Body of pancreas (tissue), 4 donors: ENCODE measurements around the gene ATXN7L3B. TPM values are rescaled to one million over a fixed set of nuclear protein-coding genes. Genes with fewer than 3 reads are reported as not detected.
"Not testable (repeated sequence)": the region's sequence is repeated elsewhere in the genome, so short reads cannot be mapped to it uniquely, and the experiment has no call there.

ENCODE experiments used
- ATAC-seq: fragments of 150-250 bp; one replicate; pipeline ENCODE4 v1.9.1; 2016
- DNase-seq, 4 donors: peaks; one replicate each; pipeline ENCODE4 v3.0.0-alpha.2; 2019
- H3K27ac ChIP-seq, 4 donors: fragments of 200-600 bp; sonication (generic); 1 replicate in 3 of 4; 2 replicates in 1 of 4; pipeline versions ENCODE4 v1.5.1 to v1.6.1; 2016 to 2019; ENCODE audit warnings: mild to moderate bottlenecking in 1 of 4, mixed read lengths in 1 of 4, moderate library complexity in 1 of 4
- H3K27me3 ChIP-seq, 2 donors: fragments of 200-600 bp; sonication (generic); one replicate each; pipeline ENCODE4 v1.6.0; 2016; ENCODE audit warnings: mild to moderate bottlenecking in 1 of 2
- H3K36me3 ChIP-seq, 2 donors: fragments of 200-600 bp; sonication (generic); replicated peaks in 1 of 2; 2 replicates each; pipeline ENCODE4 v1.5.1; 2016; ENCODE audit warnings: low read depth in 2 of 2; ENCODE audit not compliant: insufficient read depth in 1 of 2
- H3K4me1 ChIP-seq: fragments of 200-600 bp; sonication (generic); one replicate; pipeline ENCODE4 v1.6.0; 2016
- H3K4me3 ChIP-seq, 2 donors: fragments of 200-600 bp; sonication (generic); 1 replicate in 1 of 2; 2 replicates in 1 of 2; pipeline ENCODE4 v1.5.1; 2016 to 2019
- H3K9me3 ChIP-seq, 3 donors: fragments of 200-600 bp; sonication (generic); 1 replicate in 2 of 3; 2 replicates in 1 of 3; pipeline ENCODE4 v1.5.1; 2016
- POLR2A ChIP-seq, 3 donors: fragments of 450-650 bp; IDR thresholded peaks; one replicate each; pipeline ENCODE4 v1.6.1; 2016; ENCODE audit warnings: antibody characterized with exemption in 3 of 3, mild to moderate bottlenecking in 2 of 3
- WGBS, 2 donors: methylation state at CpG; one replicate each; pipeline ENCODE4 v1.1.5; 2017; 5-methylcytosine and 5-hydroxymethylcytosine counted together
- intact Hi-C: fragments of 100-400 bp; cut with DNase I; formaldehyde crosslinking; loops from one replicate; pipeline ENCODE4 v1.15.1; 2023
- total RNA-seq, 2 donors: library from RNA; depleted of rRNA; stranded (reverse); fragments of >200 nt; gene quantifications; one replicate each; pipeline ENCODE4 v1.1.0, GENCODE V29; 2016
- TF ChIP-seq, protein P1 (sequence below), 7 experiments: fragments of 450-650 bp in 4 of 7; fragments of 200-600 bp in 3 of 7; sonication (generic) in 3 of 7; IDR thresholded peaks; one replicate each; pipeline ENCODE4 v1.5.1; 2016 to 2019; ENCODE audit warnings: antibody characterized with exemption in 7 of 7

ATXN7L3B gene
- total RNA-seq, 2 donors from 2014 or later: 16.8 to 17.4 TPM

DNA sequence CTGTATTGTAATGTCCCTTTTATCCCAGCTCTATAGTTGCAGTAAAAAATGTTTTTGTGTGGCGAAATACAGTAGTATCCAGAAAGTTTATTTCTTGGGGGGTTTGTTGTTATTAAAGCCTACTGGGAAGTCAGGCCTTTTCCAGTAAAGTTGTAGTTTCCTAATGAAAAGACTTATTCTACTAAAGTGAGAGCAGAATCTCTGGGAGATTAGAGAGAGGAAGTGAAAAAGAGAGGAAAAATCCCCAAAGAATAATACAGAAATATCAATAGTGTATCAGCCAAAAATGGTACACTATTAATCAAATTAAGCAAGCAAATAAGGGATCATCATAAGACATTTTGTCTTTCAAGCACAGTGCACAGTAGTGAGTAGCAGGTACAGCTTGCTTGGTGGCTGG, 46.3 kb upstream of the ATXN7L3B start:
- 45 to 46% methylated on average over 1 of the region's 1 CpG for WGBS, 2 donors
- H3K9me3 ChIP-seq: no peaks in the 10 kb centered on the region
- no peak for TF ChIP-seq POLR2A (IDR thresholded peaks at IDR 0.05)
- TF ChIP-seq, protein P1, sequence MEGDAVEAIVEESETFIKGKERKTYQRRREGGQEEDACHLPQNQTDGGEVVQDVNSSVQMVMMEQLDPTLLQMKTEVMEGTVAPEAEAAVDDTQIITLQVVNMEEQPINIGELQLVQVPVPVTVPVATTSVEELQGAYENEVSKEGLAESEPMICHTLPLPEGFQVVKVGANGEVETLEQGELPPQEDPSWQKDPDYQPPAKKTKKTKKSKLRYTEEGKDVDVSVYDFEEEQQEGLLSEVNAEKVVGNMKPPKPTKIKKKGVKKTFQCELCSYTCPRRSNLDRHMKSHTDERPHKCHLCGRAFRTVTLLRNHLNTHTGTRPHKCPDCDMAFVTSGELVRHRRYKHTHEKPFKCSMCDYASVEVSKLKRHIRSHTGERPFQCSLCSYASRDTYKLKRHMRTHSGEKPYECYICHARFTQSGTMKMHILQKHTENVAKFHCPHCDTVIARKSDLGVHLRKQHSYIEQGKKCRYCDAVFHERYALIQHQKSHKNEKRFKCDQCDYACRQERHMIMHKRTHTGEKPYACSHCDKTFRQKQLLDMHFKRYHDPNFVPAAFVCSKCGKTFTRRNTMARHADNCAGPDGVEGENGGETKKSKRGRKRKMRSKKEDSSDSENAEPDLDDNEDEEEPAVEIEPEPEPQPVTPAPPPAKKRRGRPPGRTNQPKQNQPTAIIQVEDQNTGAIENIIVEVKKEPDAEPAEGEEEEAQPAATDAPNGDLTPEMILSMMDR (IDR thresholded peaks at IDR 0.05): no peak
- H3K4me1 ChIP-seq: no peaks in the 10 kb centered on the region
- no peak for ATAC-seq
- DNase-seq: no peak
- no peaks in the 10 kb centered on the region for H3K36me3 ChIP-seq
- H3K27ac ChIP-seq: no peak overlapping the region
- intact Hi-C loops: no loop called here
- no peak overlapping the region for H3K4me3 ChIP-seq
- no peaks in the 10 kb centered on the region for H3K27me3 ChIP-seq

DNA sequence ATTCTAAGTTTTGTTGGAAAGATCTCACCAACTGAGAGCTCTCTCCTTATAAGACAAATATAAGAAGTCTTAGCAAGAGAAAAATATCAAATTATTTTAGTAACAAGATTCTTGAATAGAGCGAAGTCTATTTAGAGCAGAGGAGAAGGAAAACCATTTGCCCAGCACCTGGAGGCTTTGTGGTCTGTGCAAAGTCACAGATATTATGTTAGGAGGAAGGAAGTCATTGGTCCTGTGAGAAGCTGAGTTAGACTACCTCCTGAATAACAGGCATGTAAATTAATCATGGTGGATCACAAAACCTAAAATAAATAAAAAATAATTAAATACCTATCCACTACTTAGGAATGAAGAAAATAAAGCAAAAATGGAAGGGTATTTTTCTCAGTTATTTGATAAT, 38.4 kb upstream of the ATXN7L3B start:
- Histone ChIP-seq H3K4me3 (no peak overlapping the region), H3K36me3 (no peaks in the 10 kb centered on the region), H3K4me1 (no peaks in the 10 kb centered on the region), H3K27me3 (no peaks in the 10 kb centered on the region), H3K27ac (no peak overlapping the region), H3K9me3 (no peaks in the 10 kb centered on the region)
- no peak for DNase-seq
- intact Hi-C loops: no loop called here
- TF ChIP-seq, protein P1 (IDR thresholded peaks at IDR 0.05): no peak
- TF ChIP-seq POLR2A (IDR thresholded peaks at IDR 0.05): no peak
- WGBS, 2 donors: 59 to 80% methylated on average over 1 of the region's 1 CpG
- no peak for ATAC-seq

DNA sequence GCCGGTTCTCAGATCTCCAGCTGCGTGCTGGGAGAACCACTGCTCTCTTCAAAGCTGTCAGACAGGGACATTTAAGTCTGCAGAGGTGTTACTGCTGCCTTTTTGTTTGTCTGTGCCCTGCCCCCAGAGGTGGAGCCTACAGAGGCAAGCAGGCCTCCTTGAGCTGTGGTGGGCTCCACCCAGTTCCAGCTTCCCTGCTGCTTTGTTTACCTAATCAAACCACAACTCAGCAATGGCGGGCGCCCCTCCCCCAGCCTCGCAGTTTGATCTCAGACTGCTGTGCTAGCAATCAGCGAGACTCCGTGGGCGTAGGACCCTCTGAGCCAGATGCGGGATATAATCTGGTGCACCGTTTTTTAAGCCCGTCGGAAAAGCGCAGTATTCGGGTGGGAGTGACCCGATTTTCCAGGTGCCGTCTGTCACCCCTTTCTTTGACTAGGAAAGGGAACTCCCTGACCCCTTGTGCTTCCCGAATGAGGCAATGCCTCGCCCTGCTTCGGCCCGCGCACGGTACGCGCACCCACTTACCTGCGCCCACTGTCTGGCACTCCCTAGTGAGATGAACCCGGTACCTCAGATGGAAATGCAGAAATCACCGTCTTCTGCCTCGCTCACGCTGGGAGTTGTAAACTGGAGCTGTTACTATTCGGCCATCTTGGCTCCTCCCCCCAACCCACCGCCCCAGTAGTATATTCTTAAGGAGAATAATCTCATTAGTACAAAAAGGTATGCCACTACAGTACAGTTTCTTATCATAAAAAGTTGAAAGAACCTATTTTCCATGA, 28.6 kb upstream of the ATXN7L3B start:
- H3K9me3 ChIP-seq, DNase-seq, ATAC-seq, H3K4me3 ChIP-seq, intact Hi-C loops, H3K27me3 ChIP-seq, H3K4me1 ChIP-seq, H3K27ac ChIP-seq, H3K36me3 ChIP-seq: not testable (repeated sequence)
- 84 to 89% methylated on average over 18 to 22 of the region's 31 CpGs for WGBS, 2 donors

DNA sequence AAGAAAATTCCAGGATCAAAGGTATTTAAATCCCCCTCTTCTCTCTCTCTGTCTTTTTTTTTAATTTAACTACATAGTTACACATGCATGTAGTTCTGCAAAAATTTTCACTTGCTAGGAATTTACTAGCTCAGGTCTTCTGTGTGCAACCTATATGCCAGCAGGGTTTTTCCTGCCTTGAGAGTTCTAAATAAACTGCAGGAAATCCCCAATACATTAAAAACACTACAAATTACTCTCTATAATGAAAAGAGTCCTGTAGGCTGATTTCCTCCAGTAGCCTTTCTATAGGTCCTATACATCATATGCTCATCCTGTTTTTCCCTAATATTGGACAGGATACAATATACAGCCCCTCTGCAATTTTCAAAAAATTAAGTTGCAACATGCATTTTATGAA, 27.7 kb upstream of the ATXN7L3B start:
- no peaks in the 10 kb centered on the region for H3K27me3 ChIP-seq
- intact Hi-C loops: no loop called here
- DNase-seq (no peak), ATAC-seq (no peak)
- no peak overlapping the region for H3K4me3 ChIP-seq
- TF ChIP-seq, protein P1 (IDR thresholded peaks at IDR 0.05): no peak
- TF ChIP-seq POLR2A (IDR thresholded peaks at IDR 0.05): no peak
- H3K36me3 ChIP-seq: no peaks in the 10 kb centered on the region
- H3K4me1 ChIP-seq: no peaks in the 10 kb centered on the region
- no peaks in the 10 kb centered on the region for H3K9me3 ChIP-seq
- no peak overlapping the region for H3K27ac ChIP-seq

DNA sequence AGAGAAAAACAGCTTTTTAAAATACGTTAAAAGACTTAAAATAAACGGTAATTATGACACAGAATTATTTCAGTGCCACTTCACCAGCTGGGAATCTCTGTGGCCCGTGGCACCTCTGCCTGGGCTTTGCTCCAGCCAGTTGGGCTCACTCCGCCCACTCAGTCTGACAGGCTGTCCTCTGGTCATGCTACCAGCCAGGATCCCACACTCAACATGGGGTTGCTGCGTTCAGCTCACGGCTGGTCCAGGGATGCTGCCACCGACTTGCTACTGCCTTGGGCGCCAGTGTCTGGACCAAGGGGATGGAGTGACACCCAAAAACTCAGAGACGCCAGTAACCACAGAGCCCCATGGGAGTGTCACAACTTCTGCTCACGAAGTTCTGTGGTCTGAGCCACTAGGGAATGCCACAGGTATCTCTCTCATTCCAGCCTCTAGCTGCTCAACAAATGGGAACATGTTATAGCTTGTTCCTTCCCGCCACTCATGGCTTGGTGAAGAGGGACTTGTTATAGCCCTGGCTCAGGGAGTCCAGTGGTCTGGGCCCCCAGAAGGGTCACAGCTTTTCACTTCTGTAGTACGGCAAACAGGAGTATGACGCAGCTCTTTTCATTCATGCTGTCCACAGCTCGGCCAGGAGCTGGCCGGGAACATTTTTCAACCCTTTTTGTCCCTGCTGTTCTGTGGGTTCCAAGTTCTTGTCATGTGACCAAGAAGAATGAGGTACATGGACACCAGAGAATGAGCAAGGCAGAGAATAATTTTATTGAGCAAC, 23.4 kb upstream of the ATXN7L3B start:
- Histone ChIP-seq H3K27ac (no peak overlapping the region), H3K4me3 (no peak overlapping the region), H3K4me1 (no peaks in the 10 kb centered on the region), H3K9me3 (no peaks in the 10 kb centered on the region), H3K36me3 (no peaks in the 10 kb centered on the region), H3K27me3 (no peaks in the 10 kb centered on the region)
- no peak for DNase-seq
- intact Hi-C loops: no loop called here
- no peak for ATAC-seq
- TF ChIP-seq, protein P1 (IDR thresholded peaks at IDR 0.05): no peak
- no peak for TF ChIP-seq POLR2A (IDR thresholded peaks at IDR 0.05)
- WGBS, 2 donors: 72 to 73% methylated on average over 12 to 15 of the region's 15 CpGs
